HG02973 (cell line): ENCODE measurements around the gene RNPEPL1.

ENCODE experiments used
- ATAC-seq: cut with Tn5 transposase; IDR thresholded peaks from one replicate; pipeline ENCODE4 v1.9.1; 2021; ENCODE audit warnings: moderate library complexity; ENCODE audit not compliant: unreplicated experiment

The RNPEPL1 gene

GRCh38 chr2:240575101-240575965 is 7.0 kb downstream of the RNPEPL1 start:
- ATAC-seq, result no peak

- no peak for ATAC-seq
Observed at GRCh38 chr2:240576036-240576435, 7.8 kb downstream of the RNPEPL1 start.

GRCh38 chr2:240576436-240577205 is 8.3 kb downstream of the RNPEPL1 start:
- no peak for ATAC-seq

- no peak for ATAC-seq
Observed at GRCh38 chr2:240577281-240578109, 9.2 kb downstream of the RNPEPL1 start.

- ATAC-seq, result no peak
Observed at GRCh38 chr2:240578110-240578450, 9.8 kb downstream of the RNPEPL1 start.

- no peak for ATAC-seq
Observed at GRCh38 chr2:240578488-240578887, 10.2 kb downstream of the RNPEPL1 start.

- no peak for ATAC-seq
Observed at GRCh38 chr2:240579071-240579762, 10.9 kb downstream of the RNPEPL1 start.

- ATAC-seq, result no peak
Observed at GRCh38 chr2:240579771-240580614, 11.7 kb downstream of the RNPEPL1 start.

- ATAC-seq, result no peak
Observed at GRCh38 chr2:240581811-240582210, 13.5 kb downstream of the RNPEPL1 start.

GRCh38 chr2:240582781-240583180 is 14.5 kb downstream of the RNPEPL1 start:
- ATAC-seq, result no peak

- no peak for ATAC-seq
Observed at GRCh38 chr2:240583774-240584173, 15.5 kb downstream of the RNPEPL1 start.

- peak; percentile 43 for ATAC-seq
Observed at GRCh38 chr2:240584486-240585031, 16.3 kb downstream of the RNPEPL1 start.

GRCh38 chr2:240585101-240585500 is 16.8 kb downstream of the RNPEPL1 start:
- ATAC-seq, result peak; percentile 26

GRCh38 chr2:240585681-240586197 is 17.5 kb downstream of the RNPEPL1 start:
- ATAC-seq, result no peak

GRCh38 chr2:240586198-240586918 is 18.1 kb downstream of the RNPEPL1 start, which contains the start of gene CAPN10:
TSS of gene CAPN10 (plus strand) at chr2:240586734. CDS start at chr2:240586912, 178 bp downstream.
- peak; percentile 52 for ATAC-seq

GRCh38 chr2:240586919-240587800 is 18.9 kb downstream of the RNPEPL1 start:
- peak; percentile 0 for ATAC-seq

GRCh38 chr2:240588006-240588655 is 19.8 kb downstream of the RNPEPL1 start:
- no peak for ATAC-seq
